Naive thymus-derived CD8-positive, alpha-beta T cell (primary cell): Measurements from ENCODE around the gene PPM1G. TPM values are rescaled to one million over a fixed set of nuclear protein-coding genes. Genes with fewer than 3 reads are reported as not detected.
A peak's percentile ranks its signal among the peaks of the same experiment; 100 is the strongest.
"Not testable (repeated sequence)": the region's sequence is repeated elsewhere in the genome, so short reads cannot be mapped to it uniquely, and the experiment has no call there.

ENCODE experiments used
- ATAC-seq, 2 donors: fragments of 150-1000 bp; cut with Tn5 transposase in 1 of 2; sonication (Bioruptor Pico), chemical (Tn5 transposase) in 1 of 2; 1 replicate in 1 of 2; 2 replicates in 1 of 2; pipeline ENCODE4 v1.10.0; 2021; ENCODE audit warnings: mild to moderate bottlenecking in 2 of 2, moderate library complexity in 2 of 2
- POLR2A ChIA-PET: fragments of 350-600 bp; sonication (Branson Sonifier 250); formaldehyde crosslinking; loops from one replicate; lab custom pipeline; 2021; ENCODE audit warnings: antibody characterized with exemption; lab: Charles Lee
- DNase-seq, 10 donors: peaks; one replicate each; pipeline versions ENCODE4 v3.0.0 to v3.0.0-alpha.2; 2020 to 2022
- H3K27ac Mint-ChIP-seq, 10 donors: one replicate each; pipeline ENCODE4 v1.8.0; 2020 to 2022; ENCODE audit warnings: mild to moderate bottlenecking in 10 of 10, mixed read lengths in 10 of 10, moderate library complexity in 4 of 10, inconsistent platforms in 1 of 10
- H3K27me3 Mint-ChIP-seq, 5 donors: one replicate each; pipeline ENCODE4 v1.8.0; 2021 to 2022; ENCODE audit warnings: mixed read lengths in 5 of 5
- H3K36me3 Mint-ChIP-seq, 3 donors: one replicate each; pipeline ENCODE4 v1.8.0; 2020 to 2022; ENCODE audit warnings: mixed read lengths in 3 of 3, mild to moderate bottlenecking in 2 of 3, inconsistent platforms in 1 of 3
- H3K4me1 Mint-ChIP-seq, 4 donors: one replicate each; pipeline ENCODE4 v1.8.0; 2021 to 2022; ENCODE audit warnings: mixed read lengths in 4 of 4
- H3K4me3 Mint-ChIP-seq, 10 donors: one replicate each; pipeline ENCODE4 v1.8.0; 2020 to 2022; ENCODE audit warnings: mild to moderate bottlenecking in 10 of 10, mixed read lengths in 10 of 10, moderate library complexity in 6 of 10, inconsistent platforms in 1 of 10
- H3K9me3 Mint-ChIP-seq, 9 donors: one replicate each; pipeline ENCODE4 v1.8.0; 2020 to 2022; ENCODE audit warnings: mixed read lengths in 9 of 9, mild to moderate bottlenecking in 3 of 9, inconsistent platforms in 1 of 9, moderate library complexity in 1 of 9
- polyA plus RNA-seq, 3 donors: library from polyadenylated mRNA; unstranded; fragments of 300-500 nt; fragmentation: Illumina TruSeq; gene quantifications; one replicate each; pipeline ENCODE4 v1.2.3, GENCODE V29; 2021
- total RNA-seq, 8 experiments: library from RNA in 2 of 8; stranded (reverse) in 2 of 8; gene quantifications; one replicate each; pipeline ENCODE4 v1.2.3 and lab custom pipeline; 2021 to 2026

The PPM1G gene
- total and polyA plus RNA-seq, 5 experiments from 2014 or later: 46.3 to 85.2 (median 57.1) TPM

- H3K36me3 Mint-ChIP-seq: peaks cover 4 to 64% (median 18%) of the 10 kb centered on the region in 3 donors
Observed at GRCh38 chr2:27370026-27370815, 39.2 kb downstream of the PPM1G start, which contains the start of the genes EIF2B4 and SNX17. Gene EIF2B4 (minus strand): TSS chr2:27370338. CDS start chr2:27370314, 24 bp downstream. Gene SNX17 (plus strand): TSS chr2:27370616. CDS start chr2:27370744, 128 bp downstream.

GRCh38 chr2:27369471-27370025, 39.8 kb downstream of the PPM1G start:
- peaks cover 4 to 60% (median 14%) of the 10 kb centered on the region in 3 donors for H3K36me3 Mint-ChIP-seq
- ATAC-seq: no peak

More at GRCh38 chr2:27370026-27370815, 39.2 kb downstream of the PPM1G start, which contains the start of the genes EIF2B4 and SNX17:
- no peaks in the 10 kb centered on the region for H3K27me3 Mint-ChIP-seq
- ATAC-seq (peak; percentile 91 to 93), DNase-seq (peak; percentile 96 to 99 (median 99))
- POLR2A ChIA-PET: interaction anchor here (0.9 to 5.6 kb wide), 12 partner anchors 10 to 299 kb away, joined by 3 to 71 read pairs (median 6); partner anchors contain the start of genes GTF3C2, KHK, MPV17 and NRBP1
- H3K4me1 Mint-ChIP-seq: peaks cover 26 to 43% (median 42%) of the 10 kb centered on the region in 4 donors
- H3K9me3 Mint-ChIP-seq: no peaks in the 10 kb centered on the region
- peak within 1 kb of the TSS; percentile 84 to 100 (median 96) for H3K4me3 Mint-ChIP-seq
- peak within 1 kb of the TSS; percentile 92 to 99 (median 97) for H3K27ac Mint-ChIP-seq

GRCh38 chr2:27363933-27364332, 45.5 kb downstream of the PPM1G start:
- no peaks in the 10 kb centered on the region for H3K27me3 Mint-ChIP-seq
- no peaks in the 10 kb centered on the region for H3K9me3 Mint-ChIP-seq
- ATAC-seq: no peak
- peaks cover 0 to 46% (median 8%) of the 10 kb centered on the region in 3 donors for H3K36me3 Mint-ChIP-seq
- H3K4me3 Mint-ChIP-seq: no peak overlapping the region
- peaks cover 3 to 10% (median 5%) of the 10 kb centered on the region in 4 donors for H3K4me1 Mint-ChIP-seq
- H3K27ac Mint-ChIP-seq: peak overlapping the region in 1 of 10 donors; percentile 43
- POLR2A ChIA-PET: interaction anchor here (1.2 kb wide), 1 partner anchor 46 kb away, joined by 5 read pairs; the partner anchor contains the start of gene PPM1G
- DNase-seq: no peak

More at GRCh38 chr2:27369471-27370025, 39.8 kb downstream of the PPM1G start:
- Mint-ChIP-seq H3K27me3 (no peaks in the 10 kb centered on the region), H3K4me3 (peak overlapping the region; percentile 84 to 100 (median 96)), H3K4me1 (peaks cover 25 to 43% (median 42%) of the 10 kb centered on the region in 4 donors), H3K9me3 (no peaks in the 10 kb centered on the region), H3K27ac (peak overlapping the region; percentile 89 to 99 (median 97))
- DNase-seq: no peak
- POLR2A ChIA-PET: interaction anchor here (1.1 to 5.6 kb wide), 9 partner anchors 11 to 298 kb away, joined by 3 to 71 read pairs (median 7); partner anchors contain the start of genes GTF3C2, MPV17, NRBP1 and OST4

- Mint-ChIP-seq H3K27me3 (no peaks in the 10 kb centered on the region), H3K36me3 (peaks cover 0 to 38% (median 10%) of the 10 kb centered on the region in 3 donors), H3K4me3 (no peak overlapping the region), H3K9me3 (no peaks in the 10 kb centered on the region), H3K4me1 (peaks cover 4 to 10% (median 9%) of the 10 kb centered on the region in 4 donors), H3K27ac (peak overlapping the region in 5 of 10 donors; percentile 5 to 79 (median 44))
- DNase-seq: no peak
- POLR2A ChIA-PET: interaction anchor here (0.7 to 1.1 kb wide), 2 partner anchors 23 to 40 kb away, joined by 3 to 4 read pairs; partner anchors contain the start of gene MPV17
- no peak for ATAC-seq
Observed at GRCh38 chr2:27362678-27363420, 46.5 kb downstream of the PPM1G start.

- Mint-ChIP-seq H3K36me3 (peaks cover 0 to 2% (median 2%) of the 10 kb centered on the region in 3 donors), H3K9me3 (no peaks in the 10 kb centered on the region), H3K4me3 (peak within 1 kb of the TSS; percentile 96 to 100 (median 98)), H3K27me3 (no peaks in the 10 kb centered on the region), H3K4me1 (peaks cover 19 to 63% (median 52%) of the 10 kb centered on the region in 4 donors), H3K27ac (peak within 1 kb of the TSS; percentile 97 to 100 (median 99))
- ATAC-seq: peak; percentile 82
- POLR2A ChIA-PET: interaction anchor here (0.5 to 2.4 kb wide), 10 partner anchors 9 to 305 kb away, joined by 3 to 55 read pairs (median 4); partner anchors contain the start of genes AGBL5, EIF2B4, MPV17 and NRBP1
- DNase-seq: peak; percentile 76 to 98 (median 90)
Observed at GRCh38 chr2:27356382-27357181, 52.8 kb downstream of the PPM1G start, which contains the start of gene GTF3C2. Gene GTF3C2 (minus strand): TSS chr2:27356764. CDS start chr2:27343554, 13,210 bp downstream.

GRCh38 chr2:27356056-27356381, 53.4 kb downstream of the PPM1G start:
- Mint-ChIP-seq H3K9me3 (no peaks in the 10 kb centered on the region), H3K36me3 (peaks cover 0 to 2% (median 2%) of the 10 kb centered on the region in 3 donors), H3K4me1 (peaks cover 21 to 68% (median 56%) of the 10 kb centered on the region in 4 donors), H3K4me3 (peak overlapping the region; percentile 96 to 100 (median 98)), H3K27ac (peak overlapping the region; percentile 97 to 100 (median 99)), H3K27me3 (no peaks in the 10 kb centered on the region)
- POLR2A ChIA-PET: interaction anchor here (0.5 to 2.4 kb wide), 9 partner anchors 14 to 1052 kb away, joined by 3 to 55 read pairs (median 5); partner anchors contain the start of genes EIF2B4, MPV17, NRBP1 and PPM1G
- DNase-seq (peak in 2 of 10 donors; percentile 26 to 43), ATAC-seq (peak; percentile 21 to 23)

GRCh38 chr2:27354597-27354927, 54.8 kb downstream of the PPM1G start:
- Mint-ChIP-seq H3K27ac (peak overlapping the region in 3 of 10 donors; percentile 27 to 60 (median 55)), H3K4me1 (peaks cover 21 to 78% (median 65%) of the 10 kb centered on the region in 4 donors), H3K4me3 (peak overlapping the region in 9 of 10 donors; percentile 28 to 99 (median 64)), H3K27me3 (no peaks in the 10 kb centered on the region), H3K9me3 (no peaks in the 10 kb centered on the region), H3K36me3 (peaks cover 0 to 7% (median 2%) of the 10 kb centered on the region in 3 donors)
- POLR2A ChIA-PET: interaction anchor here (0.6 to 1.8 kb wide), 3 partner anchors 15 to 228 kb away, joined by 5 to 6 read pairs (median 6); no protein-coding TSS in a partner anchor
- DNase-seq (no peak), ATAC-seq (no peak)

GRCh38 chr2:27353762-27354596, 55.4 kb downstream of the PPM1G start:
- Mint-ChIP-seq H3K4me3 (peak overlapping the region in 8 of 10 donors; percentile 33 to 69 (median 55)), H3K36me3 (peaks cover 0 to 11% (median 2%) of the 10 kb centered on the region in 3 donors), H3K27ac (peak overlapping the region in 7 of 10 donors; percentile 31 to 83 (median 62)), H3K27me3 (no peaks in the 10 kb centered on the region), H3K9me3 (no peaks in the 10 kb centered on the region), H3K4me1 (peaks cover 23 to 81% (median 69%) of the 10 kb centered on the region in 4 donors)
- POLR2A ChIA-PET: interaction anchor here (0.6 to 1.8 kb wide), 5 partner anchors 10 to 227 kb away, joined by 3 to 6 read pairs (median 5); no protein-coding TSS in a partner anchor
- ATAC-seq (no peak), DNase-seq (no peak)

- H3K36me3 Mint-ChIP-seq: peaks cover 0 to 11% (median 0%) of the 10 kb centered on the region in 3 donors
- not testable (repeated sequence) for H3K9me3 Mint-ChIP-seq, H3K27me3 Mint-ChIP-seq, DNase-seq, ATAC-seq
- H3K4me1 Mint-ChIP-seq: peaks cover 23 to 77% (median 66%) of the 10 kb centered on the region in 4 donors
- H3K4me3 Mint-ChIP-seq: peak overlapping the region in 5 of 10 donors; percentile 14 to 65 (median 33)
- POLR2A ChIA-PET: interaction anchor here (0.7 to 1.8 kb wide), 2 partner anchors 10 to 16 kb away, joined by 5 to 6 read pairs; no protein-coding TSS in a partner anchor
- H3K27ac Mint-ChIP-seq: peak overlapping the region in 5 of 10 donors; percentile 31 to 83 (median 71)
Observed at GRCh38 chr2:27353386-27353761, 56.0 kb downstream of the PPM1G start.
